ENCODE measurements around the gene SMCO3. TPM values are rescaled to one million over a fixed set of nuclear protein-coding genes. Genes with fewer than 3 reads are reported as not detected.

Gene SMCO3
- total and polyA plus RNA-seq, 10 of the 15 experiments (the other 5 are each of a cell fraction or from before 2014, with no cell fraction given): 0.05 to 0.35 (median 0.10) TPM; not detected in 6

GRCh38 chr12:14853961-14854360, 40.0 kb upstream of the SMCO3 start (continued):
- TF ChIP-seq ZNF592 (IDR thresholded peaks at IDR 0.05): no peak

- ChIA-PET SMC1A (ENCODE audit: uncharacterized antibody, unreplicated experiment) (interaction anchor here (1.1 to 15.6 kb wide), 2 partner anchors 29 to 144 kb away, joined by 3 to 242 read pairs; no protein-coding TSS in a partner anchor), CTCF (interaction anchor here (0.9 to 9.9 kb wide), 5 partner anchors 38 to 427 kb away, joined by 3 to 82 read pairs (median 3); no protein-coding TSS in a partner anchor), RAD21 (ENCODE audit: unreplicated experiment) (interaction anchor here (0.6 to 1.9 kb wide), 3 partner anchors 11 to 142 kb away, joined by 3 to 10 read pairs (median 4); no protein-coding TSS in a partner anchor), POLR2A (no interaction called here)
- Histone ChIP-seq H4K20me1 (ENCODE audit: control insufficient read depth, insufficient read depth) (no peaks in the 10 kb centered on the region), H3K4me3 (no peak overlapping the region), H3K27ac (ENCODE audit: control insufficient read depth, insufficient read depth) (no peak overlapping the region), H3K9me3 (replicated peaks; ENCODE audit: control insufficient read depth, insufficient read depth, low read length) (no peaks in the 10 kb centered on the region; the same call in 2 of the 3 replicates), H3K9ac (ENCODE audit: control insufficient read depth, insufficient read depth, low read length) (no peak overlapping the region), H3K79me2 (ENCODE audit: control insufficient read depth, insufficient read depth, low read length) (no peaks in the 10 kb centered on the region), H2AFZ (ENCODE audit: control insufficient read depth, low read depth, low read length) (no peak overlapping the region), H3K4me1 (ENCODE audit: control insufficient read depth, insufficient read depth, low read length) (no peaks in the 10 kb centered on the region), H3K36me3 (ENCODE audit: control insufficient read depth in 2 of 2, insufficient read depth in 2 of 2, low read length in 1 of 2) (no peaks in the 10 kb centered on the region), H3K27me3 (replicated peaks in 1 of 2; ENCODE audit: control insufficient read depth in 2 of 2, insufficient read depth in 2 of 2, low read length in 1 of 2) (no peaks in the 10 kb centered on the region), H3K4me2 (ENCODE audit: control insufficient read depth, insufficient read depth) (no peak overlapping the region)
- DNase-seq (ENCODE audit: low read depth, low spot score) (no peak), ATAC-seq (no peak), FAIRE-seq (no peak)
- BruUV-seq (replicated peaks): no TSS peak
- in situ Hi-C loops (cut with MboI): no loop called here
- TF ChIP-seq STAT3 (IDR thresholded peaks at IDR 0.05; ENCODE audit: low read depth, low read length): no peak
- TF ChIP-seq DPF2 (IDR thresholded peaks at IDR 0.05): no peak
- TF ChIP-seq ZBTB33 (IDR thresholded peaks at IDR 0.05): no peak
- no peak for TF ChIP-seq CTCF (IDR thresholded peaks at IDR 0.05 in 2 of 3, conservative IDR thresholded peaks at IDR 0.05 in 1 of 3; ENCODE audit: control insufficient read depth in 2 of 3, extremely low read depth in 1 of 3, insufficient read depth in 1 of 3, low read depth in 3 of 3, low read length in 3 of 3)
- TF ChIP-seq ASH2L (IDR thresholded peaks at IDR 0.05; ENCODE audit: borderline replicate concordance, low read depth): no peak
- intact Hi-C loops (cut with micrococcal nuclease; ENCODE audit: unreplicated experiment): no loop called here
These were observed 38.9 kb upstream of the SMCO3 start for GRCh38 chr12:14852880-14853279.
